HG03520 (cell line): ENCODE data around the gene EXOC4.
"Not testable (repeated sequence)": the region's sequence is repeated elsewhere in the genome, so short reads cannot be mapped to it uniquely, and the experiment has no call there.

Experiments
- ATAC-seq: cut with Tn5 transposase; IDR thresholded peaks from one replicate; pipeline ENCODE4 v1.9.1; 2021; ENCODE audit warnings: mild to moderate bottlenecking, moderate library complexity; ENCODE audit not compliant: unreplicated experiment

The EXOC4 gene

DNA sequence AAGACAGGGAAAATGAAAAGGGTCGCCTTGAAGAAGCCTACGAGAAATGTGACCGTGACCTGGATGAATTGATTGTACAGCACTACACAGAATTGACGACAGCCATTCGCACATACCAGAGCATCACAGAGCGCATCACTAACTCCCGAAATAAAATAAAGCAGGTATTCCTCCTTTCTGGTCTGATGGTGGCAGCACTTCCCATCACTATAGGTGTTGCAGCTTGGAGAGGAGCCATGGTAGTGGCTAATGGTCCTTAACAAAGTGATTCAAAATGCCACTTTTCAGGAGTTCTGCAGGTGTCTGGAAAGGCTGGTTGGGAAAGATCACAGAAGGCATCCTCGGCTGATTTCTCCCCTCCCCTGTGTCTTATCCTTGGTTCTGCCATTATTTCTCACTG is 22.1 kb downstream of the EXOC4 start:
- no peak for ATAC-seq

DNA sequence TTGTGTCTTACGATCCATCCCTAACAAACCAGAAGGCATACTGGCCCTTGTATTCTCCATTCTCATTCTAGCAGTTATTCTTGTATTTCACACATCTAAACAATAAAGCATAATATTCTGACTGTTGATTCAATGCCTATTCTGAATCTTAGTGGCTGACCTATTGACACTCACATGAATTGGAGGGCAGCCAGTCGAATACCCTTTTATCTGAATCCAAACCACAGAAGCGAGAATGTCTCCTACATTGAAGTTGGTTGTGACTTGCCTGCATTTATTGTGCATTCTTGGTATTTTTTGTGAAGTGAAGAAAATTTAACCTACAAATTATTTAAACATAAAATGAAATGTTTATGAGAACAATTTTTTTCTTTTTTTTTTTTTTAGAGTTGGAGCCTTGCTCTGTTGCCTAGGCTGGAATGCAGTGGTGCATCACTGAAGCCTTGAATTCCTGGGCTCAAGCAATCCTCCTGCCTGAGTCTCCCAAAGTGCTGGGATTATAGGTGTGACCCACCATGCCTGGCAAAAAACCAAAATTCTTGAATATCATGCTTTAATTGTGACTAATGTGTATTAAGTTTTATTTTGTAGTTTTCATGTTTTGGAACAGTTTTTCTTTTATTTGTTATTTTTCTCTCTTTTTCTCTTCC is 22.7 kb downstream of the EXOC4 start:
- ATAC-seq = no peak

DNA sequence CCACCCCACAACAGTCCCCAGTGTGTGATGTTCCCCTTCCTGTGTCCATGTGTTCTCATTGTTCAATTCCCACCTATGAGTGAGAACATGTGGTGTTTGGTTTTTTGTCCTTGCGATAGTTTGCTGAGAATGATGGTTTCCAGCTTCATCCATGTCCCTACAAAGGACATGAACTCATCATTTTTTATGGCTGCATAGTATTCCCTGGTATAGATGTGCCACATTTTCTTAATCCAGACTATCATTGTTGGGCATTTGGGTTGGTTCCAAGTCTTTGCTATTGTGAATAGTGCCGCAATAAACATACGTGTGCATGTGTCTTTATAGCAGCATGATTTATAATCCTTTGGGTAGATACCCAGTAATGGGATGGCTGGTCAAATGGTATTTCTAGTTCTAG is 26.1 kb downstream of the EXOC4 start:
- ATAC-seq = not testable (repeated sequence)

DNA sequence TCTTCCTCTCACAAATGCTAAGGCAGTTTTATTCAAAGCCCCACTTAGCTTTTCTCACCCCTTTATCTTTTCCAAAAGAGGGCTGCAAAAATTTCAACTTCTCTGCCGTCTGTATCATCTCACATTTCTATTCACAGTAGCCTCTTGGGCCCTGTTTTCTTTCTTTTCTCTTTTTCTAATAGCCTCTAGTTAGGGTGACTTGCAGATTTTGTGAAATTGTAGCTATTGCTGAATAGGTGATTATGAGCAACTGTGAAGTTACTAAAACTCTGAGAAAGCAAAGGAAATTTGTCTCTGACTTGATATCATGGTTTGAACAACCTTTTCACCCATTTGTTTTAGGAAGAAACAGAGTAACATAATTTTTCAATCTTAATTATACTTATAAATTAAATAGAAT is 29.2 kb downstream of the EXOC4 start:
- ATAC-seq = no peak

DNA sequence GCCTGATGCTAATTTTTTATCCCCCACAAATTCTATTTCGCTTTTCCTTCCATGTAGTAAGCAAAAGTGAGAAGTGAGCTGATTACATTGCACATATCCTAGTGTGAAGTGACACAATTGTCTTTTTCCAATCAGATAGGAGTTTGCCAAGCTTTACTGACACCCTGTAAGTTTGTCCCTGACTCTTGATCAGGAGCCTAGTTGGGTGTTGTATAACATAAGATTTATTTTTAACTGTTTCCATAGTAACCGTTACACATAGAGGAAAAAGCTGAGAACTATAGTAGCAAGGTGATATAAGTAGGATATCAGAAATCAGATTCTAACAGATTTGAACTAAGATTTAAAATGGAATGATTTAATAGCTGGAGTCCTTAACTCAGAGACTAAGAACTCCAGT is 31.2 kb downstream of the EXOC4 start:
- ATAC-seq = no peak

DNA sequence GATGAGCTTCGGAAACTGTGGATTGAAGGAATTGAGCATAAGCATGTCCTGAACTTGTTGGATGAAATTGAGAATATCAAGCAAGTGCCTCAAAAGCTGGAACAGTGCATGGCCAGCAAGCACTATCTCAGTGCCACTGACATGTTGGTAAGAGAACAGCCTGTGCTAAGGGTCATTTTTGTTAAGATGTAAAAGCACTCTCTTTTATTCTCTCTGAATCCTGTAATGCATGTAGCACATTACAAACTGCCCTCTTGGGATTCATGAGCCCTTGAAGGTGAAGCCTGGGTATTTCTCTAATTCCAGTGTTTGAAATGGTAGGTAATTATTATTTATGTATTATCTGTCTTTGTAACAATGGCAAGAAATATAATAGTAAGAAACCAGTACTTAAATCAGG is 36.1 kb downstream of the EXOC4 start:
- ATAC-seq = no peak

DNA sequence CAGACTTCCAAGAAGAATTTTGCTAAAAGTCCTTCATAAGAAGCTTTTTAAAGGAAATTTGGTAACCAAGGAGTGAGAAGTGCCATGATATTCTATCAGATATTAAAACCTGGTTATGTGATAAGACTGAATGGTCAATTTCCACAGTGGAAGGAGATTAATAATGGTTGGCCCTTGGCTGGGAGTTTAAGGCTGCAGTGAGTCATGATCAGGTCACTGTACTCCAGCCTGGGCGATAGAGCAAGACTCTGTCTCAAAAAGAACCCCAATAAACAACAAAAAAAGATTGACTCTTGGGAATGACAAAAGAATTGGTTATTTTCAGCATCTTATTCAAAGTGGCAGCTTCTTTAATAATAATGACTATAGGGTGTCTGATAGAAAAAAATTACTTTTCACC is 37.2 kb downstream of the EXOC4 start:
- no peak for ATAC-seq

DNA sequence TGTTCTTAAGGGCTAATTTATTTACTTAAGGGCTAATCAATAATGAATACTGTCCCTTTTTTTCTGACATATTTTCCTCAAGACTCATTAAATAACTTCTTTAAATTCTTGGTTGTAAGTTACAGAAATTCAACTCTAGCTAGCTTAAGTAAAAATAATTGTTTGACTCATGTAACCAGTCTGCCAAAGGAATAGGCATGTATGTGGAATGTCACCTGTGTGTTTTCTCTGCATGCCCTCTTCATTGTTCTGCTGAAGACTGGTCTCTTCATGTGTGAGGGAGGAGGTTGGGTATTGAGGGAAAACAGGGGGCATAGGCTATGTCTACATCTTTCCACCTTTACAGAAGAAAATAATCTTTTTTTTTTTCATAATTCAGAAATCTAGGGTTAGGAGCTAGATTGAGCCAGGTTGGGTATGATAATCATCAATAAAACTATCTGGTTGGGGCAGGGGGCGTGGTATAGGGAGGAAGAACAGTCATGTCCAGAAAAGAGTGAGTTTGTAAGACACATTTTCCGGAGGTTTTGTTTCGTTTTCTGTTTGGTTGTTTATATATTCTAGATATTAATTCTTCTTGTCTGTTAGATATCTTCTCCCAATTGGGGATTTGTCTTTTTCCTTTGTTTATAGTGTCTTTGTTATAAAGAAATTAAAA is 37.9 kb downstream of the EXOC4 start:
- no peak for ATAC-seq

DNA sequence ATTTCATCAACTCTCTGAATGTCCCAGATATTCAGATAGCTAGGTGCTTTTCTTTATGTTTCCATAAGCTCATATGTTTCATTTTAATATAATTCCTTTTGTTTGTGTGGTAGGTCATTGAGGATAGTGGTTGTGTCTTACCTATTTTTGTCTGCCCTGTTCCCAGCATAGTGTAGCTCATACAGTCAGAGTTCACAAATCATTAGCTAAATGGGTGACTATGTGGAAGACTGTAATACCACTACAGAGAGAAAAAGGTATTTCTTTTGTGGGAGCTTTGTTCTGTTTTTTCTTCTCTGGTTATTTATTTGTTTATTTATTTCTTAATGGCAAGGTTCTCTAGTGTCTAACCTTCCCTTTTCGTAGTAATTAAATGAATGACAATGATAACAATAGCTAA is 39.8 kb downstream of the EXOC4 start:
- ATAC-seq = no peak

DNA sequence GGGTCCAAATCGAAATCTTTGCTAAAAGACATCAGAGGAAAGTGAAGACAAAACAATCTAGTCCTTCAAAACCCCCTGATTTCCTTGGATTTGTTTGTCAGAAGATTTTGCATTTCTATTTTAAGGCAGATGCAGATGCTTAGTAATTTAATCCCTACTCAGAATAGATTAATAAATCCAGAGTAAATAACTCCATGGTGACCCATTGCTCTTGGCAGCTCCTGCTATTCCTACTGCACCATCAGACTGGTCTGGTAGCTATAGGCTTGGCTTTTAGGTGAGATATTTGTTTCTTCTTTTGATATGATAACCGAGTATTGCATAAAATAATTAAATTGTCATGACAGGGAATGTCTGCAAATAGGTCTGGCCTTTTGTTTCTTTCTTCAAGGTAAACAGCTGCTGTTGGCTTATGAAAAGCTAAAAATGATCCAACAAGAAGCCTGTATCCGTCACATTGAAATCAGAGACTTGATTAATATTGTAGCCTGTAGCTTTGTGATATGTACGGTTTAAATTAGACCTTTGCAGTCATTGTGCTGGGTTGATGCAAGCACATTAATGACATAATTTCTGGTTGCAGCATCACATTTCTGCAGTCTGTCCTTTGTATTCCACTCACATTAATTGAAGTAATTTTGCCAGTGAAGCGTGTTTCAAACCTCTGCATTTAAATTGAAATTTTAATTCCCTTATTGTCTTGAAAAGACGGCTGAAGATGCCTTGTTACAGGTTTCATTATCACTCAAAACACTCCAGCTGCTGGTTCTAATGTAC is 40.7 kb downstream of the EXOC4 start:
- no peak for ATAC-seq

DNA sequence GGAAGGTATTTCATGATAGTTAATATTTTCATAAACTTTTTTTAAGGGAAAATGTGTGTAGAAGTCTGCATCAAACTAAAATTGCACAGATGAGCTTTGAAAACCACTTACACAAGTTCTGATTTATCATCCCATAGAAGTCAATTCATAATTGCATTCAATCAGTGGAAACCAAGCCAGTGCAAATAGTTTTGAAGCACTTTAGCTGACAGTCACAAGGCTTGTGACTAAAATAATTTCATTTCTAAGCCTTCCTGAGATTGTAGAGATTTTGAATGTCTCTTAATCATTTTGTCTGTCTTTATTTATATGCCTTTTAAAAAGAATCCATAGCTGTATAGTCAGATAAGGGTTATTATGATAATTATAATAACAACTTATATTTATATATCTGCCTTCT is 41.4 kb downstream of the EXOC4 start:
- no peak for ATAC-seq

DNA sequence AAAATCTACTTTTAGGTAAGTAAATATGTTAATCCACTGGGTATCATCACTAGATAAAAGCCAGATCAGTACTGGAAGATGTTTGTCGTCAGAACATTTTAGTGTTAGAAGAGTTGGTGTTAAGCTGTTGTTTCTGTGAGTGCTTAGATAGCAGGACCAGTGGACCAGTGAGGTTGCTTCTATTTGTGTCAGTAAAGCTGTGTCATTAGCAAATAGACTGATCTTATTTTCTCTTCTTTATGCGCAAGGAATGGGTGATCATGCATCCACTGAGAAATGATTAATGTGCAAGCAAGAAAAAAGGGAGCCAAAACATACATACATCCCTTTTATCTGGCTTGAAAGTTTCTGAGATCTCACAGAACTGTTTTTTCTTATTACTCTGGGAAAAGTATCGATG is 42.6 kb downstream of the EXOC4 start:
- ATAC-seq = no peak

DNA sequence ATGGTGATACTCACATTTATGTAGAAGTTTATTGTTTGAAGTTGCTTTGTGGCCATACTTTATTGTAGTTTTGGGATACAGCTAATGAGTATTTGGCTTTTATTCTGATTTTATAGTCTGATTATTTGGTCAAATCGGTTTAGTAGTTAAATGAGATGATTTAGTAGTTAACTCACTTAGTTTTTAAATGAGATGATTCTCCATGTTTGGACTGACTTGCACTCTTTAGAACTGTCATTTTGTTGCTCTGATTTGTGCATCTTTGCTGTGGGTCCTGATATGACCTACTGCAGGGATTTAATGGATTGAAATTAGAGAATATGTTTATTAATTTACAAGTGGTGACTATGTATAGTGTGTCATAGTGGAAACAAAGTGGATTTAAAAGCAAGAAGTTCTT is 44.2 kb downstream of the EXOC4 start:
- ATAC-seq = no peak

DNA sequence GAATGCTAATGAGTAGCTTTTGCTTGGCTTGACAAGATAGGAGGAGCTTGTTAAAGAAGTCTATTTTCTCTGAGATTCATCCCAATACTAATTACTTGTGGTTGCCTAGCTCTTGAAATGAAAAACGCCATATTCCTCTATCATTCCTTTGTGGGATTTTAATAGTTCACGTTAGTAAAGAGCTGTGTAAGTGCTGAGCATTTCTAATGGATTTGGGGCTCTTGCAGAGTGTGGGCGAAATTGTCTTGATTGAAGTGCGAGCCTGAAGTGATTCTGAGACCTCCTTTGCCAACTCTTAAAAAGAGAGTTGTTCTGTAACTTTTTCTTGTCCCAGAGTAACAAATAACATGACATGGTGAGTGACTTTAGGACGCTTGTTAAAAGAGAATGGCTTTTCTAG is 45.2 kb downstream of the EXOC4 start:
- no peak for ATAC-seq

DNA sequence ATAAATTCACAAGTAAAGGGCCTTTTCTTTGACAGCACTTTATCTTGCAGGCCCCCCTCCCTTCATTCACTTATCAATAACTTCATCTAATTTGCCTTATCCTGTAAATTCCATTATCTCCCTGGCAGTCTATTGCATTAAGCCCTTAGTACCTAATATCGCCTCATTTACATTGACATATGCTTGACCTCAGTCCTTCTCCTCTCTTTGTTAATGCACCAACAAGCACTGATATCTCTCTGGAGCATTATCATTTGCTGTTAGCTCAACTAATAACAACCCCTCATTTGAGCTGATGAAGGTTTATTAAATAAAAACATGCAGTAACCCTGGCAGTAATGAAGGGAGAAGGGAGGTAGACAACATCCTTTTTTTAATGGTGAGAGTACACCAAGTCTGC is 46.8 kb downstream of the EXOC4 start:
- no peak for ATAC-seq

DNA sequence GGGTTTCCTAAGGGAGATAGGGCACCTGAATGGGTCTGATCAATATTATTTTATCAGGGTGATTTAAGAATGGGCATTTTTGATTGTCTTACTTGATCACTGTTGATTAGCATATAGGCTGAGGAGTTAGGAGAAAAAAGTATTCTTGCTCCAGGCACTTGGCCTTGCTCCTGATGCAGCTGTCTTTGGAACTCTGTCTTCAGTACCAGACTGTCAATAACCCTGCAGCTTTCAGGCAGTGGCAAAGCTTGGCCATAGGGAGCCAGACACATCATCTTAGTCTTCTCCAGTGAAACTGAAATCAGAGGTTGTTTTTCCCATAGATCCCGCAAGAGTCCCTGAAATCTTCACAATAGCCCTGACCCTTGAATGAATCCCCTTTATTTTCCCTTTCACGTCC is 47.2 kb downstream of the EXOC4 start:
- no peak for ATAC-seq

DNA sequence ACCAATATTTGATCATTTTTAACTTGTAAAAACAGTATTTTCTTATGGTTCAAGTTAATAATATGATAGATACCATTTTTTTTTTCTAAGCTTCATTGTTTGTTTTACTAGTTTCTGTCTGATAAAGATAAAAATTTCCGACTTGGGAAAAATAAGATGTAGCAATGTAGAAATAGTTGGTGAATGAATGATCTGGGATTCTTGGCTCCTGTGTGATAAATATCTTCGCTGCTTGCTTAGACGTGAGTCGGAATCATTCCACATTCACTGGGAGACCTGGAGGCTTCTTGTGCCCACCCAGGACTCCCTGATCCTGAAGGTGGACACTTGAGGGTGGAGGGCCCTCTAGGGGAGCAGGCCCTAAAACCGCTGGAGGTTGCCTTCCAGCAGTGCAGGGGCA is 47.9 kb downstream of the EXOC4 start:
- ATAC-seq = no peak

DNA sequence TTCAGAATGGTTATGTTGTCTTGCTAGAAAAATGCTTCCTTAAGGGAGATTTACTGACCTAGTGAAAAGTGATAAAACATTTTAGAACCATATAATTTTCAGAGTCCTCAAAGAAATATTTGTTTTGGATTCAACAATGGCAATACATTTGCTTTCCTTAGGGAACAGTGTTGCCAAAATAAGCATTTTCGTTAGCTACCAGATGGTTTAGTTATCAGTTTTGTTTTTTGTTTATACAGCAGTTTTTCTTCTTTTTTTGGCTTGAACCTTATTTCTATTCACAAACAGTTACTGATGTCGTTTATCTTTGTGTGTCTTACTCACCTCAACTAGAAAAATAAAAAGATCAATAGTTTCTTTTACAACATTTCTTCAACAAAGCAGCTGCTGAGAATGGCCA is 48.6 kb downstream of the EXOC4 start:
- no peak for ATAC-seq

DNA sequence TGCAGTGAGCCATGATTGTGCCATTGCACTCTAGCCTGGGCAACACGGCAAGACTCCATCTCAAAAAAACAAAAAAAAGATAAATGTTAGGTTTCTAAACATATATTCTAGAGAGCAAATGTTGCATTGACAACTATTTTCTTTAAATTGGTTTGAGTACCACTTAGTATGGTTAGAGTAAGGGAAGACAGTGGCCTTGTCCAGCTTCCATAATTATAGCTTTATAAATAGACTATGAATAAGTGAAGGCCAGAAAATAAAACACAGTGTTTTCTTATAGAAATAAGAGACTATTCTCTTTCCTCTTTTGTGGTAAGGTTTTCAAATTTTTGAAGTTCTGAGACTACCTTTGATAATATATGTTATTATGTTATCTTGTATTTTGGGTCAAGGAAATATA is 50.5 kb downstream of the EXOC4 start:
- no peak for ATAC-seq

DNA sequence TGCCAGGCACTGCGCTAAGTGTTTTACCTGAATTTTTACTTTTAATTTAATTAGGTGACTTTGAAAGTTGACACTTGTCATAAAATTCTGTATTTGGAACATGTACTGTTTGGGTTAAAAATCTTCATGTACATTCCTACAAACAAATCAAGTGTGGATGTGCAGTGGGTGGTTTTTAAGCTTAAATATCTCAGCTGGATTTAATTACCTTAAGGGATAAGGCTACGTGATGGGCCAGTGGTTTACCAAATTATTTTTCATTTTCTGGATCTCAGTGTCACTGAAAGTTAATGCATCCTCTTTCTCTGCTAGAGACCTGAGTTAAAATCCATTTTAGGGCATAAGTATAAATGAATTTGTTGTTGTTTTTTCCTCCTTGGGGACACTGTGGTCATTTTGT is 51.1 kb downstream of the EXOC4 start:
- no peak for ATAC-seq

DNA sequence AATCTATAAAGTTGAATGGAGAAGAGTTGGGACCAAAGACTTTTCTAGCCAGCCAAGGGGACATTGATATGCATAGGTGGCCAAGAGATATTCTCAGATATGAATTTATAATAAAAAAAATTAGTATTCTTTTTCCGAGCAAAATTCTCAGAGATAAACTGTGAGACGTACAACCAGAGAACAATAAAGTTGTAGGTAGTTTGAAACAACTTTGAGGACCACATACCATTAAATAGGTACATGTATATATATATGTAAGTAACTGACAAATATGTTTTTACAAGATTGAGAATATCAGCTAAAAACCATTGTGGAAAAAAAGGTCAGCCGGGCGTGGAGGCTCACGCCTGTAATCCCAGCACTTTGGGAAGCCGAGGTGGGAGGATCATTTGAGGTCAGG is 56.5 kb downstream of the EXOC4 start:
- ATAC-seq = no peak

DNA sequence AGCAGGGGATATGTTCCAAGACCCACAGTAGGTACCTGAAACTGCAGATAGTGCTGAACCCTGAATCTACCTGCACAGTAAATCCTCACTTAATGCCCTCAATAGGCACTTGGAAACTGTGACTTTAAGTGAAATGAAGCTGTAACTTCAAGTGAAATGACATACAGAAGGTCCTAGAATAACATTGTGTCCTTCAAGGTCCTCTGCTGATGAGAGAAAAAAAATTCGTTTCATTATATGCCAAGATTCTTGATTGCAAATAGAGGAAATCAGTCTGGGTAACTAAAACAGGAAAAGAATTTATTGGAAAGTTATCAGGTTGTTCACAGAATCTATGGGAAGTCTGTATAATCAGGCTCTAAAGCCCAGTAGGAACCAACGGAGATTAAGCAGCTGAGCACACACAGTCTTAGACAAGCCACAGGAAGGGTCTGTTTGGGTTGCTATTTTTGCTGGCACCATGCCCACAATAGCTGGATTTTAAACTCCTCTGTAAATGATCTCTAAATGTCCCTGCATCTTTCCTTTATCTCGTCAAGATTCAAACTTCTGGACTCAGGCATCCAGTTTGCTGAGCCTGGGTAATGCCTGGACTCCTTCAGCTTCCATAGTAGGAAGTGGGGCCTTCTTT is 57.5 kb downstream of the EXOC4 start:
- no peak for ATAC-seq
